Measurements from ENCODE around the gene GBF1.

The GBF1 gene

DNA sequence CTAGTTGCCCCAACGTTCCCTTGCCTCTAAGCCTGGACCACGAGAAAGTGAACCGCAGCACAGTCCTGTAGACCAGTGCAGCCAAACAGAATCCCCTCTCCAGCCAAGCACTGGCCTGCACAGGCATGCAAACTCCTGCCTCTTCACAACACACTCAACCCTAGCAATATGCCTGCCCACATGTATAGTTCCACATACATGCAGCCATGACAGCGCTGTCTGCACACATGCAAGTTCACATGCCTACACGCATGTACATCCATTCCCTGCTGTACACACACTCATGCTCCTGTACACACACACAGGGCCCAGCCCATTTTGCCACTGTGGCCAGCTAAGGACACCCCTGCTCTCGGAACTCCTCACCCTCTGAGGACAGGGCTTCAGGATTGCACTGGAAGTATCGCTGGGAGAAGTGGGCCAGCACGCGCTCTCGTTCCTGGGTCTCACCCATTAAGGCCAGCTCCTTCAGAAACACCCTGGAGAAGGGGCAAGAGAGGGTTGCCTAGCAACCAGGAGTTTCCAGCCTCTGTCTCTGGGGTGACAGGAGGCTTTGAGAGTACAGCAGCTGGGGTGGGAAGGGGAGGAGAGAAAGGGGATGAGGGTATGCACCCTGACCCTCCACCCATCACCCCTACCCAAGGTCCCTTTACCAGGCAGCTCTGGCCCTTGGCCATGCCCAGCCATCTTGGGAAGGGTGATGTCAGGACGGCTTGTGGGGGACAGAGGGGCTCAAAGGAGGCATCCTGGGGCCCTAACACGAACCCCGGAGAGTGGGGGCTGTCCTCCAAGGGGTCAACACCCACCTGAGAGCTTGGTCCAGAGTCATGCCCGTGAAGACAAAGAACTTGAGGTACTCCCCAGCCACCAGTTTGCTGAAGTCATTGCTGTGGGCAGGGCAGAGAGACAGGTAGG is 166.3 kb downstream of the GBF1 start:
- DNase-seq = no peak

DNA sequence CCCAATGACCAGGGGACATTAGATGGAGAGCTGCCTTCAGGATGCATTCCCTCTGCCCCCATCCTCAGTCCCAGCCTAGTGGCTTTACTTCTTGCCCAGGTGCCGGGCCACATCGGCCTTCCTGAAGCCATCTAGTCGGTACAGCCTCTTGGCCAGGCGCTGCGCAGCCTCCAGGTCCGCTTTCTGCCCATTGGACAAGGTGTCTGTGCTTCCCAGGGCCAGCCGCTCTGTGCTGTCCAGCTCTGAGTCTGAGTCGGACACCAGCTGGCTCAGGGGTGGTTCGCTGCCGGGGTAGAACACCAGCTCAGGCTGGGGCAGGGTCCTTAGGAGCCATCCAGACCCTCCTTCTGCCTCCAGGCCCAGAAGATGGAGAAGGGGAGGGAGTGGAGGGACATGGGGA is 167.0 kb downstream of the GBF1 start:
- DNase-seq = no peak

DNA sequence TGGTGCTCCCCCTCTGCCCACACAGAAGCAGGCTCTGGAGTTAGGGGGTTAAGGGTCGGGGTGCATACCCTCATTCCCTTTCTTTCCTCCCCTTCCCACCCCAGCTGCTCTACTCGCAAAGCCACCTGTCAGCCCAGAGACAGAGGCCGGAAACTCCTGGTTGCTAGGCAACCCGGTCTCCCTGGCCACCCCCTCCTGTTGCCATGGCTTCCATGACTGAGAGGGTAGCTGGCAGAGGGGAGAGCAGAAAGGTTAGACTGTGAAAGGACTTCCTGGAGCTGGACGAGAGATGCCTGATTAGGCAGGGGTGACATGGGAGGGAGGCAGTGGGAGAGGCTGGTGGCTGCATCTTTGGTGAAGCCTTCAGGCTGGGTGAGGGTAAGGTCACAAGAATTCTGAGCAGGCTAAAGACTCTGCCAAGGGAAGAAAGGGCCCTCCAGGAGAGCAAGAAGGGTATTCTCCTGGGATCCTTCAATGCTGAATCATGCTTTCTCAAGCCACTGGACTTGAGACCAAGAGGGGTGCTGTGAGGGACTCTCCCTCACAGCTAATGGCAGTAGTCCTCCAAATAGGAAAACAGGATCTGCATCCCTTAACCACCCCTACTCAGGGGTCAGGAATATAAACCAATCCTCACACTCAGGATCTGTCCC is 167.8 kb downstream of the GBF1 start:
- peak; percentile 59 for DNase-seq

DNA sequence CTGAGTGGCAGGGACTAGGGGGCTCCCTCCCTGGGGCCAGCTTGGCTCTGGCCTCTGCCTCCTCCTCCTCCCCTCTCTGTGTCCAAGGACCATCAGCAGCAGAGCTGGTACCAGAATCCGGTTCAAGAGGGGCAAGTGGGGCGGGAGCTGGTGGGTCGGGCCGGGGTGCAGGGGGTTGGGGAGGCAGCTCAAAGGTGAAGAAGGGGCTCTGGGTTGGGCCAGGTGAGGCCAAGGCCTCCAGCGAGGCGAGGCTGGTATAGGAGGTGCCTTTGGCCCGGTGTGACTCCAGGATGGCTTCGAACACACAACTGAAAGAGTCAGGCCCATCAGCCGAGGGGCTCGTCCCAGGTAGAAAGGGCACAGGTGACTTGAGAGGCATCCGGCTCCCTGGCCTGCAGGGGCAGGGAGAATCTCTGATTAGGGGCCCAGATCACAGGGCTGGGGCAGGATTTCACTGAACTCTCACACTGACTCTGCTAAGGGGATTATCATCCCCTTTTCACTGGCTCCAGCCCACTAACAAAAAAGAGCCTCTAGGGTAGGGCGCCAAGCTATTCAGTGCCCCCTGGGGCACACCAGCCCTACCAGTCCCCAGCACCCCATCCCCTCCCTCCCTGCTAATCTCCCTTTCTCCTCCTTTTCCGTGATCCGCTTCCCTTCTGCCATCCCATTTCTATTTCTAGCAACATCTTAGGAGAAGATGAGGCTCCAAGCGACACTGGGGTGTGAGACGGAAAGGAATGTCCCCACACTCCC is 168.7 kb downstream of the GBF1 start:
- DNase-seq = no peak

DNA sequence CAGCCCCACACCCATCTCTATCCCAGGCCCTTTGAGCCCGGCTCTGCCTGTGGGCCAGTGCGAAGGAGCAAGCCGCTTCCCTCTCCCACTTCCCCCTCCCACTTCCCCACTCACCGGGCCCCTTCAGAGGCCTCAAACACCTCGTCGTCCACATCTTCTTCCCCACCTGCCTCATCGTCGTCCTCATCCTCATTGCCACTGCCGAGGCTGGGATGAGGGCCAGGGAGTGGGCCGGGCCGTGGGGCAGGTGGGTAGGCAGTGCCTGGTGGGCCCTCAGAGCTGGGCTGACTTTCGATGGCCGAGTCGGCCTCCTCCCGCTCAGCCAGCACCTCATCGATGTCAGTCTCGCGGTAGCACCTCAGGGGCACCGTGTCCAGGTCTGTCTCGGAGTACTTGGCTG is 169.4 kb downstream of the GBF1 start:
- DNase-seq = no peak

DNA sequence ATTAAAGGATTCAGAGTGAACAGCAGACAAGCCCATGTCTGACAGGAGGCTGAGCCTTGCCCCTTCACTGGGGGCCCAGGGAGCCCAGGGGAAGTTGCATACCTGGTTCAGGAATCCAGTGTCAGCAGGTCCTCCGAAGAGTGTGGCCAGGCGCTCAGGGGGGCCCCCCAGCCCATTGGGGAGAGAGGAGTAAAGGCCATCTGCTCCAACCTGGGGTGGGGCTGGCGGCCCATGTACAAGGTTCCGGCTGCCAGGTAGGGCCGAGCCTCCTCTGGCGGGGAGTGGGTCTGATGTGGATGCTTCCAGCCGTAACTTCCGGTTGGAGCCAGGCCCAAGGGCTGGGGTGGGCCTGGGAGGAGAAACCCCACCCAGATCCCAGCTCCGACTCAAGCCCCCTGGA is 171.0 kb downstream of the GBF1 start:
- no peak for DNase-seq

DNA sequence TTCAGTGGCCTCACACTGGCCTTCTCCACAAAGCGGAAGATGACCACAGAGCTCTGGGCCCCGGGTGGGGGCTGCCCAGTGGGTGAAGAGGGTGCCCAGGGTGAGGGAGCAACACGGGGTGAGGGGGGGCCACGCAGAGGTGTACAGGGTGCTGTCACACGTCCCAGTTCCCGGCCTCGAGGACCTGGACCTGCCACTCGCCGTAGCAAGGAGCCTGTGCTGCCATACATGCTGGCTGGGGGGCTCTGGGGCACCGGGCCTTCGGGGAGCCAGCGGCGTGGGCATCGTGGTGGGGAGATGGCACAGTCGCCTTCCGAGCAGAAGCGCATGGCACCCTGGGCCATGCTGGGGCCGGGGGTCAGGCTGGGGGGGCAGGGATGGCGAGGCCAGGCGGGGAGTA is 171.4 kb downstream of the GBF1 start:
- DNase-seq = no peak

DNA sequence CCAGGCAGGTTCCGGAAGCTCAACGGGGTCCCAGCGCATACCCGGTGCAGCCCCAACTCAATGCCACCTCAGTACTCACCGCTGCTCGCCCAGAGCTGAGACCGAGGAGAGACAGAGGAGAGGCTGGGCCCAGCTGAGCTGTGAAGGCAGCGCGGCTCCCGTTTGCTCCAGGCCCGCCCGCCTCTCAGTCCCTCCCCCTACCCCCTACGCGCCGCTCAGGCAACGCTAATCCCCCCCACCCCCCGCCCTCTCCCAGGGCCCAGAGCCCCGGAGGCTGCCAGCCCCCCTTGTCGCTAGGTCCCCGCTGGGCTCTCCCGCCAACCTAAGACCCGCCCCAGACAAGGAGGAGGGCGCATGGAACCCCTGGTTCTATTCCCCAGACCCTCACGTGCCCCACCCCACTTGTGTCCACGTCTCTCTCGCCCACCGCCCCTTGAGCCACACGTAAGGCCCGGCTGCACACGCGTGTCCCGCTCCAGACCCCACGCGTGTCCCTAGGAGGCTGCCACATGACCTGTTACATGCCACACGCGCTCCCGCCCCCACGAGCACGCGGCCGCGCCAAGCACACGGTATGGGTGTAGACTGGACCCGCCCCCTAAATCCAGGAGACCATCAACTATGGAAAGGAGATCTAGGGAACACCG is 173.4 kb downstream of the GBF1 start, which contains the start of gene PSD:
Gene PSD, minus strand, starts transcription at position 164 of the 647 bp plus-strand sequence. CDS start 1,747 bp downstream, outside the sequence.
- no peak for DNase-seq

DNA sequence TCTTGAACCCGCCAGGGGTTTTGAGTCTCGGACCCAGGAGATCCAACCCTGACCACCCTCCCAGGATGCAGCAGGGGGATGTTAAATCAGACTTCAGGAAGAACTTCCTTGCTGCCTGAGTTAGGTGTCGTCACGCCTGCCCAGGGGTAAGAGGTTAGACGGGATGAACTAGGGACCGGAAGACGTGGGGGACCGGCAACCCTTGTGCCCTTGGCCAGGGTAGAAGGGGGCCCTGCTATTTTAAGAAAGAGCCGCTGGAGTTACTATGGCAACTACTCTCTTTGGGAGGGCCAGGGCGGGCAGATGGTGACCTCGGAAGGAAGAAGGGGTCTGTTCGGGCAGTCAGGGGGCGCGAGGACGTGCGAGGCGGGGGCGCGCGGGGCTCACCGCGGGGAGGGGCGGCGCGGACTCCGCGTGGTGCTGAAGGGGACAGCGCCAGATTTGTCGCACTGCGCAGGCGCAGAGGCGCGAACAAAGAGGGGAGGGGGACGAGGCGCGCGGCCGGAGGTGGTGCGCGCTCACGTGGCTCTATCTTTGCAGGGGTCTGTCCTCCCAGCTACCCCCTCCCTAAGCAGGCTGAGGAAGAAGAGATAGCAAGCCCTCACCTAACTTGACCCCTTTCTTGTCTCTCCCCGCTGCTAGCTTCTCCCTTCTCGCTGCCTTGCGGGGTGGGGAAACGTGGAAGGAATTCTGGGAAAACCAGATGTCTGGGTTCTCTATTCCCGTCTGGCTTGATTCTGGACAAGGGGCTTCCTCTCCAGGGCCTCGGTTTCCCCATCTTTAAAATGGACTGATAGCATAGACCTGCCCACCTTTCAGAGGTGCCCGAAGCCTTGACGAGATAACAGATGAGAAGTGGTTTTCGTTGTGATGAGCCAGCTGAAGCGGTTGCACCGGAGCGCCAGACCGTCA is 174.2 kb downstream of the GBF1 start:
- peak; percentile 51 for DNase-seq

DNA sequence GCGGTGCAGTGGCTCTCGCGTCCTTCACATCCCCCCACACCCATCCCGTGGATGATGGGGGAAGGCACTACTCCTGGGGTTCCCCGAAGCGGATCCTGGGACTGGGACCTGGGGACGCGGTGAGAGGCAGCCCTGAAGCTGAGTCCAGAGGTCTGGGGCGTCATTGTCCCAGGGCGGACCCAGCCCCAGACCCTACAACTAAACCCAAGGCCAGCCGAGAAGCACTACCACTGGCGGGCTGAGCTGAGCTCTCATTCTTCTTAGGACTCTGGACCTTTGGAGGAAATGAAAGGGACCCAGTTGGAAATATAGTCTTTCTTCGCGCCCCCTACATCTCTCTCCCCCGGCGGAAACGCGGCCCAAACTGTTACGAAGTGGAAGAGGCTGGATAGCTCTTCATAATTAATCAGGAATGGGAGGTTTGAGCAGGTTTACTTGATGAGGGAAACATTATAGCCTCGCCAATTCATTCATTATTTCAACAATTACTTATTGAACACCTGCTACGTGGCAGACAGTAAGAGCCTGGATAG is 174.9 kb downstream of the GBF1 start:
- no peak for DNase-seq

DNA sequence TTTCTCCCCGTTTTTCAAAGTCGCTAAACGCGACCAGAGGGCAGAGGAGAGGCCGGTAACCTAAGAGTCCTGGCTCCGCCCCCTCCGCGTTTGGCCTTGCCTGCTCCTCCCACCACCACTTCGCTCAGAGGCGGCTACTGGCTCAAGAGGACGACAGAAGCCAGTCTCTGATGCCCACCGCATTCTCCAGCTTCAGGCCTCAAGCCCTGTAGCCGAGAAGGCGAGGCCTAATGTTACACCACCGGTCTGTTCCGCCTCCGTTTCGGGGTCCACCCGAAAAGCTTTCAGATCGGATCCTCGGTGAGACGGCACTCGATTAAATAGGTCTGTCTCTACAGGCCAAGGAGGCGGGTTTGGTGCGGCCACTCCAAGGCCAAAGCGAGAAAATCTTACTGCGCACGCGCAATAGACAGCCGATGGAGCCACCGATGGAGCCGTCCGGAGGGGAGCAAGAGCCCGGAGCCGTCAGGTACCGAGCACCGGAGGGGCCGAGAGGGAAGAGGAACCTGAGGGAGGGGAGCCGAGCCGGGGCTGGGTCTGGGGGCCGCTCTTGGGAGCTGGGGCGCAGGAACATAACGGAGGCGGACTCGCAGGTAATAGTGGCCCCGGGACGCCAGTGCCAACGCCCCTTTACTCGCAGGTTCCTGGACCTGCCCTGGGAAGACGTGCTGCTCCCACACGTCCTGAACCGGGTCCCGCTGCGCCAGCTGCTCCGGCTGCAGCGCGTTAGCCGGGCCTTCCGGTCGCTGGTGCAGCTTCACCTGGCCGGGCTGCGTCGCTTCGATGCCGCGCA is 175.6 kb downstream of the GBF1 start, which contains the start of gene FBXL15:
Gene FBXL15, plus strand, starts transcription at position 123 of the 793 bp plus-strand sequence. Its CDS starts 294 bp downstream, at position 417.
- DNase-seq = peak; percentile 95

DNA sequence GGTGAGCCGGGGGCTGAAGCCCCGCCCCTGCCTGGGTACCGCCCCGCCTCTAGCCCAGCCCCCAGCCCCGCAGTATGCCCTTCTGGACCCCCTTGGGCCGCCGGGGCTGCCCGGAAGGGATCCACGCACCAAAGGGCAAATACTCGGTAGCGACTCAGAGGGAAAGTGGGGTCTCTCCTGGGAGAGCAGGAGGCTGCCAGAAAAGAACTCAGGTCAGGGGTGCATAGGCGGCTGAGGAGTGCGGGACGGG is 176.1 kb downstream of the GBF1 start:
- no peak for DNase-seq

DNA sequence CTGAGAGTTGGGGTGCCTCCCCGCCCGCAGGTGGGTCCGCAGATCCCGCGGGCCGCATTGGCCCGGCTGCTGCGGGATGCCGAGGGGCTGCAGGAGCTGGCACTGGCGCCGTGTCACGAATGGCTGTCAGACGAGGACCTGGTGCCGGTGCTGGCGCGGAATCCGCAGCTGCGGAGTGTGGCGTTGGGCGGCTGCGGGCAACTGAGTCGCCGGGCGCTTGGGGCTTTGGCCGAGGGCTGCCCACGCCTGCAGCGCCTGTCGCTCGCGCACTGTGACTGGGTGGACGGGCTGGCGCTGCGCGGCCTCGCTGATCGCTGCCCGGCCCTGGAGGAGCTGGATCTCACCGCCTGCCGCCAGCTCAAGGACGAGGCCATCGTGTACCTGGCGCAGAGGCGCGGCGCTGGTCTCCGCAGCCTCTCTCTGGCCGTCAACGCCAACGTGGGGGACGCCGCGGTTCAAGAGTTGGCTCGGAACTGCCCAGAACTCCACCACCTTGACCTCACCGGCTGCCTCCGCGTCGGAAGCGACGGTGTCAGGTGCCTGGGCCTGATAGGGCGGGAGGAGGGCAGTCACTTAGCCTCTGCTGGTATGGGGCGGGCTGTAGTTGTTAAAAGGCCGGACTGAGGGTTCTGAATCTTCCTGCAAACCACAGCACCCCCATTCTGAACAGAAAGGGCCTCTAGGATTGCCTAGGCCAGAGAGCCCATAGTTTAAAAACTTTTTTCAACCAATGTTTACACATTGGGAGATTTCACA is 176.6 kb downstream of the GBF1 start:
- DNase-seq = no peak

DNA sequence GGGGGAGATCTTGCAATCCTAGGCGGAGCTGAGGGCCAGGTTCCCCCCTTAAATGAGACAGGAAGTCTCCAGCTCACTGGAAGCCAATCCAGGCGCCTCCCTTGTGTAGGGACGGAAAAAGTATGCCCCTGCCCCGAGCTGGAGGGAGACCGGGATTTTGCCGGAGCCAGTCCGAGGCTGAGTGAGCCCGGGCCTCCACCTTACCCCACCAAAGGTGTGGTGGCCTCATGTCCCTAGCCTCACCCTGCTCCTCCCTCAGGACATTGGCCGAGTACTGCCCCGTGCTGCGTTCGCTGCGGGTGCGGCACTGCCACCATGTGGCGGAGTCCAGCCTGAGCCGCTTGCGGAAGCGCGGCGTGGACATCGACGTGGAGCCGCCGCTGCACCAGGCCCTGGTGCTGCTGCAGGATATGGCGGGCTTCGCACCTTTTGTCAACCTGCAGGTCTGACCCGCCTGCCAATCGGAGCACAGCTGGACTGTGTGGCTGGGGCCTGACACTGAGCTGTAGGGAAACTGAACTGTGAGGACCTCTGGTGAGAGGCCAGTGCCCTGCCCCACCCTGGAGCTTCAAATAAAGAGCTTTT is 177.3 kb downstream of the GBF1 start:
- DNase-seq = peak; percentile 70

DNA sequence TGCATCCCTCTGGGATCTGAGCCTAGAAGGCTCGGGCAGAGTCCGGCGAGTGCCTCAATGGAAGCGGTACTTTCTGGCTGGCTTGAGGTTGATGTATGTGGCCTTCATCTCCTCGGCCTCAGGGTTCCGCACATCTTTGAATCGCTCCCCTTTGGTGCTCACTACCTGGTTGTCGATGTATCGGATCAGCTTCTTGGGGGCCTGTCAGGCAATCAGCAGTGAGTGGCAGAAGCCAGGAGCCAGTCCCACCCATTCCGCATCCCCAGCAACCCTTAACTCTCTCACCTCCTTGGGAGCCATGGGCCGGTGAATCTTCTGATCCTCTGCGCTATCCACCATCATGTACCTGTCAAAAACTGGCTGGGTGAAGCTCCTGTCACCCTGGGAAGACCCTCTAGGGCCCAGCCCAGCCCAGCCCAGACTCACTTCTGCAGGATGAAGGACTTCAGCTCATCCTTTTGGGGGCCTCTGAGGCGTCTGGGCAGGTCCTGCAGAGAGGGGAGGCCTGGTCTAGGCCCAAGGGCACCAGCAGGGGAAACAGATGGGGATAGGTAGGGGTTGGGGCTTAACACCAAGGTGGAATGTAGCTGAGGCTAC is 178.1 kb downstream of the GBF1 start:
- no peak for DNase-seq

DNA sequence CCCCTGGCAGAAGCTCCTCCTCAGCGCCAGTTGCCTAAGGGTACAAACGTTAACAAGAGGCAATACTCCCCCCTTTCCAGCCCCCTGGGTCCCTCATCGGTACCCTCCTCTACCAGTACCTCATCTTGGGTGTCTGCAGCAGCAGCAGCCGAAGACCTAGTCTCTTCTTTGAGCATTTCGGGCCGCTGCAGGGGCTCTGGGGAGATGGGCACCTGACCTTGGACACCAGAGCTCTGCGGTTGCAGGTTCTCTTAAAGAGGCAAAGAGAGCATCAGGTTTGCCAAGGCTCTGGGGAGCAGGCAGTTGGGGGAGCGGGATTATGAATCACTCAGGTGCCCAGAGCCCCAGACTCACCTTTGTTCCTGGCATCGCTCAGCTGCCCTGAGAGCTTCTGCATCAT is 178.8 kb downstream of the GBF1 start:
- DNase-seq = no peak

DNA sequence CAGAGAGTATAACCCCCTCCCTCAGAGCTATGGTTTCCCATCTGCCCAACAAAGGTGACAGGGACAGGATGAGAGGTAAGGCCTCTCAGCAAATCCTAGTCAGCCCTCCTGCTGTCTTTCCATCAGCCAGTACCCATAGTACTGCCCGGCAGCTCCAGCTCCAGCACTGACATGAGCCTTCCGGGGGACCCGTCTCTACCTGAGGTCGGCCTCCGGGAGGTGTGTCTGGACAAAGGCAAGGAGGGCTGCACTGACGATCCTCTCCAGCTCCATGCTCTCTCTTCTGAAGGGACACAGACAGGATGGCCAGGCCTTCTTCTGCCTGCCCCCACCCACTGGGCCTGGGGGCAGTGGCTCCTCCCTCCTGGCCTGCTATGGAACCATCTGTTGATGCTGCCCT is 179.6 kb downstream of the GBF1 start:
- no peak for DNase-seq

DNA sequence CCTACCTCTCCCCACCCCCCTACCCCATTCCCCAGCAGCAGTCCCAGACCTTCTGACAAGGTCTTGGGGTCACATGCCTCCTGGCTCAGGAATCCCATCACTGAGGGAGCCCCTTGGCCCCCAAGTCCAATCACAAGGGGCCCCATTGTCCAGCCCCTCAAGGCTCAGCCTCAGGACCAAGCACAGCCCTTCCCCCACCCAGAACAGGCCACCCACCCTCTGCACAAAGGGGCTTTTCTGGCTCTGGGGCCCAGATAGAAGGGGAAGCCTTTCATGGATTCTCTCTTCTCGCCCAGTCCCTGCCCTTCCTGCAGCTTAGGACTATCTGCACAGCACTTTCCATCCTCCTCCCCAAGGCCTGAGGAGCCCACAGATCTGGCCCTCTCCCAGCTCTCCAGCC is 180.1 kb downstream of the GBF1 start:
- DNase-seq = no peak

DNA sequence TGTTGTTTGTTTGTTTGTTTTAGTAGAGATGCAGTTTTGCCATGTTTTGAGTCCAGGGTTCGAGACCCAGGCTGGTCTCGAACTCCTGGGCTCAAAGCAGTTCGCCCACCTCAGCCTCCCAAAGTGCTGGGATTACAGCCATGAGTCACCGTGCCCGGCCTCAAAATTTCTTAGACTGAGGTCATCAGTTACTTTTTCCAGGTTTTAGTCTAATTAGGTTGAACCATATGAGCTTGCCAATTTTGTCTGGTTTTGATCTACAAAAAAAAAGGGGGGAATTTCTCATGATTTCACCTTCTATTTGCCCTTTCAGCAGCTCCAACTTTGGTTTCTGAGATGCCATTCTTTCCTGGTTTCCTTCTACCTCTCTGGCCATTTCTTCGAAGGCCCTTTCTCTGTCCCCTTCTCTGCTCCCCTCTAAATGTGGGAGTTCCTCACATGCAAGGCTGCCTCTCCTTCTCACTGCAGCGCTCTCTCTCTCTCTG is 181.5 kb downstream of the GBF1 start:
- no peak for DNase-seq
